Sigmoid colon (tissue), 7 donors: ENCODE results near the gene ZFP90. TPM values are rescaled to one million over a fixed set of nuclear protein-coding genes. Genes with fewer than 3 reads are reported as not detected.

Experiments
- DNase-seq: peaks from one replicate; pipeline ENCODE4 v3.0.0-alpha.2; 2019
- H3K27ac ChIP-seq, 4 donors: fragments of 200-600 bp; sonication (generic); one replicate each; pipeline ENCODE4 v1.5.1; 2016 to 2019; ENCODE audit warnings: mild to moderate bottlenecking in 1 of 4
- H3K27me3 ChIP-seq, 3 donors: fragments of 200-600 bp; sonication (generic); one replicate each; pipeline ENCODE4 v1.5.1; 2019; ENCODE audit warnings: mild to moderate bottlenecking in 1 of 3
- H3K36me3 ChIP-seq, 4 donors: fragments of 200-600 bp; sonication (generic); one replicate each; pipeline ENCODE4 v1.5.1; 2016 to 2019
- H3K4me1 ChIP-seq, 4 donors: fragments of 200-600 bp; sonication (generic); one replicate each; pipeline ENCODE4 v1.5.1; 2017 to 2019
- H3K4me3 ChIP-seq, 4 donors: fragments of 200-600 bp; sonication (generic); one replicate each; pipeline ENCODE4 v1.5.1; 2017 to 2019; ENCODE audit warnings: mild to moderate bottlenecking in 2 of 4, moderate library complexity in 1 of 4
- H3K9me3 ChIP-seq, 4 donors: fragments of 200-600 bp in 3 of 4; sonication (generic) in 3 of 4; one replicate each; pipeline versions ENCODE4 v1.5.1 to v1.6.1; 2013 to 2019
- CTCF ChIP-seq, 4 experiments: fragments of 450-650 bp in 3 of 4; fragments of 200-600 bp in 1 of 4; IDR thresholded peaks; one replicate each; pipeline ENCODE4 v1.5.1; 2016 to 2019; ENCODE audit warnings: antibody characterized with exemption in 4 of 4, mild to moderate bottlenecking in 3 of 4, moderate library complexity in 2 of 4
- EP300 ChIP-seq, 4 donors: sonication (generic); formaldehyde crosslinking; IDR thresholded peaks; one replicate each; pipeline ENCODE4 v1.6.1; 2017; ENCODE audit warnings: antibody characterized with exemption in 4 of 4
- POLR2A ChIP-seq, 2 donors: fragments of 450-650 bp; IDR thresholded peaks; one replicate each; pipeline ENCODE4 v1.6.1; 2016; ENCODE audit warnings: antibody characterized with exemption in 2 of 2, mild to moderate bottlenecking in 2 of 2, moderate library complexity in 2 of 2
- POLR2AphosphoS5 ChIP-seq, 4 donors: sonication (generic); formaldehyde crosslinking; IDR thresholded peaks; one replicate each; pipeline ENCODE4 v1.6.1; 2017; ENCODE audit warnings: antibody characterized with exemption in 4 of 4
- WGBS, 2 donors: extraction: QIAGEN DNeasy Blood & Tissue Kit; methylation state at CpG; one replicate each; pipeline ENCODE4 v1.1.7; 2013; 5-methylcytosine and 5-hydroxymethylcytosine counted together
- intact Hi-C: fragments of 100-400 bp; cut with DNase I; formaldehyde crosslinking; loops from one replicate; pipeline ENCODE4 v1.15.1; 2023
- polyA plus RNA-seq, 3 donors: library from polyadenylated mRNA; stranded (reverse); fragments of 200-250 nt; gene quantifications; one replicate each; pipeline ENCODE4 v1.2.3, GENCODE V29; 2013
- small RNA-seq, 3 donors: library from RNA; depleted of rRNA; stranded (forward); fragments of <200 nt; gene quantifications; one replicate each; pipeline ENCODE3, GENCODE V24; 2016
- total RNA-seq, 4 donors: library from RNA; depleted of rRNA; stranded (reverse); fragments of >200 nt; gene quantifications; one replicate each; pipeline ENCODE4 v1.1.0, GENCODE V29; 2016
- donor health status: healthy with polysubstance abuse.
- donor health status: Bipolar disorder and iron deficiency.
- donor health status: healthy.

Gene ZFP90
- total and polyA plus RNA-seq, 7 donors, result 1.6 to 48.5 (median 33.4) TPM

- no peak for TF ChIP-seq POLR2AphosphoS5 (IDR thresholded peaks at IDR 0.05)
- no peak for TF ChIP-seq POLR2A (IDR thresholded peaks at IDR 0.05)
- TF ChIP-seq EP300 (IDR thresholded peaks at IDR 0.05), result no peak
- TF ChIP-seq CTCF (IDR thresholded peaks at IDR 0.05), result no peak
- H3K27me3 ChIP-seq, result no peaks in the 10 kb centered on the region
- 87 to 89% methylated on average over 7 of the region's 7 CpGs for WGBS, 2 donors
- no peaks in the 10 kb centered on the region for H3K4me1 ChIP-seq
- H3K27ac ChIP-seq, result no peak overlapping the region
- H3K4me3 ChIP-seq, result no peak overlapping the region
- peaks cover 3 to 10% (median 8%) of the 10 kb centered on the region in 4 donors for H3K9me3 ChIP-seq
- intact Hi-C loops, result no loop called here
- no peaks in the 10 kb centered on the region for H3K36me3 ChIP-seq
- DNase-seq, result no peak
Measured at GRCh38 chr16:68617734-68618133, 78.6 kb downstream of the ZFP90 start.

Small RNA genes within 50 kb of the gene (small RNA-seq; reads per million reads assigned to genes)
- 0 reads per million in 3 donors for gene RNU4-36P

Other genes with a start within 250 kb of the ZFP90 start
- 10 to 100 TPM in 3 of 4 donors, 1 to 10 TPM in 1; 9.5 to 20.8 (median 11.8) TPM for gene SLC7A6OS, start 228.3 kb upstream of the ZFP90 start, total RNA-seq
- 1 to 10 TPM; 4.8 to 10.0 (median 6.5) TPM for gene SLC7A6OS, start 228.3 kb upstream of the ZFP90 start, polyA plus RNA-seq
- 10 to 100 TPM; 34.6 to 51.0 (median 45.6) TPM for gene PRMT7, start 228.3 kb upstream of the ZFP90 start, total RNA-seq
- gene PRMT7, start 228.3 kb upstream of the ZFP90 start, polyA plus RNA-seq, result 10 to 100 TPM; 12.0 to 40.7 (median 19.0) TPM
- 1 to 10 TPM in 3 of 4 donors, under 1 TPM in 1; 0.49 to 2.8 (median 2.2) TPM for gene SMPD3, start 90.8 kb upstream of the ZFP90 start, total RNA-seq
- 10 to 100 TPM in 1 of 3 donors, 1 to 10 TPM in 2; 4.9 to 29.7 (median 9.0) TPM for gene SMPD3, start 90.8 kb upstream of the ZFP90 start, polyA plus RNA-seq
- 1 to 10 TPM in 1 of 4 donors, under 1 TPM in 2, not detected in 1; under 0.01 to 2.4 (median 0.49) TPM for gene CDH3, start 106.0 kb downstream of the ZFP90 start, total RNA-seq
- 1 to 10 TPM in 1 of 3 donors, not detected in 2; 4.9 TPM for gene CDH3, start 106.0 kb downstream of the ZFP90 start, polyA plus RNA-seq
- gene CDH1, start 198.0 kb downstream of the ZFP90 start, total RNA-seq, result 1 to 10 TPM in 2 of 4 donors, under 1 TPM in 1, not detected in 1; 0.14 to 1.4 (median 1.1) TPM
- 100 to 1,000 TPM in 1 of 3 donors, 10 to 100 TPM in 2; 29.4 to 163 (median 49.0) TPM for gene CDH1, start 198.0 kb downstream of the ZFP90 start, polyA plus RNA-seq